WTC11 (cell line): ENCODE results near the gene CCNJ. TPM values are rescaled to one million over a fixed set of nuclear protein-coding genes. Genes with fewer than 3 reads are reported as not detected.

Source experiments
- ATAC-seq: fragments of 200-7000 bp; cut with Tn5 transposase; 2 replicates; pipeline ENCODE4 v1.10.0; 2021; ENCODE audit warnings: mild to moderate bottlenecking, moderate library complexity
- CTCF ChIA-PET: fragments of 300-600 bp; sonication (Branson Sonifier 250); formaldehyde crosslinking; loops from one replicate; lab custom pipeline; 2021; ENCODE audit warnings: antibody characterized with exemption; lab: Charles Lee
- POLR2A ChIA-PET: fragments of 350-600 bp; sonication (Branson Sonifier 250); formaldehyde crosslinking; loops from one replicate; lab custom pipeline; 2021; ENCODE audit warnings: antibody characterized with exemption; lab: Charles Lee
- DNase-seq: peaks from one replicate; pipeline ENCODE4 v3.0.0; 2021; ENCODE audit warnings: low spot score
- H3K27ac Mint-ChIP-seq: 2 replicates; pipeline ENCODE4 v1.8.0; 2021; ENCODE audit warnings: mixed read lengths
- H3K27me3 Mint-ChIP-seq: 2 replicates; pipeline ENCODE4 v1.8.0; 2021; ENCODE audit warnings: low read depth, mild to moderate bottlenecking, moderate library complexity, mixed read lengths
- H3K36me3 Mint-ChIP-seq: 2 replicates; pipeline ENCODE4 v1.8.0; 2021; ENCODE audit warnings: mixed read lengths
- H3K4me1 Mint-ChIP-seq: 2 replicates; pipeline ENCODE4 v1.8.0; 2022; ENCODE audit warnings: mixed read lengths
- H3K4me3 Mint-ChIP-seq: 2 replicates; pipeline ENCODE4 v1.8.0; 2021; ENCODE audit warnings: mild to moderate bottlenecking, moderate library complexity, mixed read lengths
- H3K9me3 Mint-ChIP-seq: 2 replicates; pipeline ENCODE4 v1.8.0; 2021; ENCODE audit warnings: mixed read lengths
- ATF1 ChIP-seq: sonication (generic); formaldehyde crosslinking; IDR thresholded peaks from 2 replicates; pipeline ENCODE4 v1.8.1; 2023; ENCODE audit warnings: mild to moderate bottlenecking, moderate library complexity, missing genetic modification reagents
- ELF4 ChIP-seq: sonication (generic); formaldehyde crosslinking; IDR thresholded peaks from 2 replicates; pipeline ENCODE4 v1.8.1; 2022; ENCODE audit warnings: low read depth, mild to moderate bottlenecking, moderate library complexity, missing genetic modification reagents
- FOXP1 ChIP-seq: sonication (generic); formaldehyde crosslinking; IDR thresholded peaks from 2 replicates; pipeline ENCODE4 v1.8.0; 2022; ENCODE audit warnings: missing genetic modification reagents, mild to moderate bottlenecking, moderate library complexity, borderline replicate concordance
- RELA ChIP-seq: sonication (generic); formaldehyde crosslinking; IDR thresholded peaks from 2 replicates; pipeline ENCODE4 v1.8.1; 2022; ENCODE audit warnings: missing genetic modification reagents, mild to moderate bottlenecking, borderline replicate concordance
- TEAD1 ChIP-seq: sonication (generic); formaldehyde crosslinking; IDR thresholded peaks from 2 replicates; pipeline ENCODE4 v1.8.0; 2022; ENCODE audit warnings: mild to moderate bottlenecking, missing genetic modification reagents
- ZNF121 ChIP-seq: sonication (generic); formaldehyde crosslinking; IDR thresholded peaks from 2 replicates; pipeline ENCODE4 v1.8.0; 2023; ENCODE audit warnings: missing genetic modification reagents
- total RNA-seq: library from RNA; stranded (reverse); gene quantifications from 3 replicates; pipeline ENCODE4 v1.2.3, GENCODE V29; 2021
- TF ChIP-seq, protein P1 (sequence below): sonication (generic); formaldehyde crosslinking; IDR thresholded peaks from 2 replicates; pipeline ENCODE4 v1.8.1; 2023; ENCODE audit warnings: mild to moderate bottlenecking, moderate library complexity, missing genetic modification reagents
- TF ChIP-seq, protein P2 (sequence below): sonication (generic); formaldehyde crosslinking; IDR thresholded peaks from 2 replicates; pipeline ENCODE4 v1.8.1; 2022; ENCODE audit warnings: low read depth, mild to moderate bottlenecking, moderate library complexity, missing genetic modification reagents, borderline replicate concordance
- TF ChIP-seq, protein P3 (sequence below): fragments of 250-450 bp; sonication (Bioruptor Pico); IDR thresholded peaks from 2 replicates; pipeline ENCODE4 v1.9.0; 2021; ENCODE audit warnings: mild to moderate bottlenecking, borderline replicate concordance
- TF ChIP-seq, protein P4 (sequence below): sonication (generic); formaldehyde crosslinking; IDR thresholded peaks from 2 replicates; pipeline ENCODE4 v1.8.1; 2023; ENCODE audit warnings: mild to moderate bottlenecking, missing genetic modification reagents, moderate library complexity
- TF ChIP-seq, protein P5 (sequence below): fragments of 250-450 bp; sonication (Bioruptor Pico); IDR thresholded peaks from 2 replicates; pipeline ENCODE4 v1.9.0; 2021; ENCODE audit warnings: mild to moderate bottlenecking
- TF ChIP-seq, protein P6 (sequence below): sonication (generic); formaldehyde crosslinking; IDR thresholded peaks from 2 replicates; pipeline ENCODE4 v1.8.1; 2022; ENCODE audit warnings: missing genetic modification reagents, borderline replicate concordance
- TF ChIP-seq, protein P7 (sequence below): sonication (generic); formaldehyde crosslinking; IDR thresholded peaks from 2 replicates; pipeline ENCODE4 v1.8.1; 2023; ENCODE audit warnings: mild to moderate bottlenecking, missing genetic modification reagents, borderline replicate concordance

The CCNJ gene
- total RNA-seq, 1 experiment from 2014 or later: 25.7 TPM

DNA sequence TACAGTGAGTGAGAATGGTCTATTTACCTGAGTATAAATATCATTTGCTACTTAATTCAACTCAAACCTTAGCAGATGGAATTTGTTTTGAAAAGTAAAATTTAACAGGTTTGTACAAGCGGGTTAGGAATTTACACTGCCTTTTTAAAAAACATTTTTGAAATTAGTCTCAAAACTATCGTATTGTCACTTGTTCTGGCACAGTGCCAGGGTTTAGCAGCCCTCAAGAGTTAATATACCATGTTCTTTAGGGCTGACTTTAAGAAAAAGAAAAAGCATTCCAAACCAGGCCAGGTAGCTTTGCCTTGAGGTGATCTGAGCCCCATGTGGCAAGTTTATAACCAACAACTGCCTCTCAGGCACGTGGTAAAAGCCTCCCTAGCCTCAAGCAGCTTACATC is 17.8 kb downstream of the CCNJ start (continued):
- TF ChIP-seq, protein P1, sequence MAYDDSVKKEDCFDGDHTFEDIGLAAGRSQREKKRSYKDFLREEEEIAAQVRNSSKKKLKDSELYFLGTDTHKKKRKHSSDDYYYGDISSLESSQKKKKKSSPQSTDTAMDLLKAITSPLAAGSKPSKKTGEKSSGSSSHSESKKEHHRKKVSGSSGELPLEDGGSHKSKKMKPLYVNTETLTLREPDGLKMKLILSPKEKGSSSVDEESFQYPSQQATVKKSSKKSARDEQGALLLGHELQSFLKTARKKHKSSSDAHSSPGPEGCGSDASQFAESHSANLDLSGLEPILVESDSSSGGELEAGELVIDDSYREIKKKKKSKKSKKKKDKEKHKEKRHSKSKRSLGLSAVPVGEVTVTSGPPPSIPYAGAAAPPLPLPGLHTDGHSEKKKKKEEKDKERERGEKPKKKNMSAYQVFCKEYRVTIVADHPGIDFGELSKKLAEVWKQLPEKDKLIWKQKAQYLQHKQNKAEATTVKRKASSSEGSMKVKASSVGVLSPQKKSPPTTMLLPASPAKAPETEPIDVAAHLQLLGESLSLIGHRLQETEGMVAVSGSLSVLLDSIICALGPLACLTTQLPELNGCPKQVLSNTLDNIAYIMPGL: no peak
- no peak for TF ChIP-seq FOXP1 (CRISPR knock-in tag)
- TF ChIP-seq, protein P2, sequence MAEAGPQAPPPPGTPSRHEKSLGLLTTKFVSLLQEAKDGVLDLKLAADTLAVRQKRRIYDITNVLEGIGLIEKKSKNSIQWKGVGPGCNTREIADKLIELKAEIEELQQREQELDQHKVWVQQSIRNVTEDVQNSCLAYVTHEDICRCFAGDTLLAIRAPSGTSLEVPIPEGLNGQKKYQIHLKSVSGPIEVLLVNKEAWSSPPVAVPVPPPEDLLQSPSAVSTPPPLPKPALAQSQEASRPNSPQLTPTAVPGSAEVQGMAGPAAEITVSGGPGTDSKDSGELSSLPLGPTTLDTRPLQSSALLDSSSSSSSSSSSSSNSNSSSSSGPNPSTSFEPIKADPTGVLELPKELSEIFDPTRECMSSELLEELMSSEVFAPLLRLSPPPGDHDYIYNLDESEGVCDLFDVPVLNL (CRISPR knock-in tag): no peak
- TF ChIP-seq, protein P3, sequence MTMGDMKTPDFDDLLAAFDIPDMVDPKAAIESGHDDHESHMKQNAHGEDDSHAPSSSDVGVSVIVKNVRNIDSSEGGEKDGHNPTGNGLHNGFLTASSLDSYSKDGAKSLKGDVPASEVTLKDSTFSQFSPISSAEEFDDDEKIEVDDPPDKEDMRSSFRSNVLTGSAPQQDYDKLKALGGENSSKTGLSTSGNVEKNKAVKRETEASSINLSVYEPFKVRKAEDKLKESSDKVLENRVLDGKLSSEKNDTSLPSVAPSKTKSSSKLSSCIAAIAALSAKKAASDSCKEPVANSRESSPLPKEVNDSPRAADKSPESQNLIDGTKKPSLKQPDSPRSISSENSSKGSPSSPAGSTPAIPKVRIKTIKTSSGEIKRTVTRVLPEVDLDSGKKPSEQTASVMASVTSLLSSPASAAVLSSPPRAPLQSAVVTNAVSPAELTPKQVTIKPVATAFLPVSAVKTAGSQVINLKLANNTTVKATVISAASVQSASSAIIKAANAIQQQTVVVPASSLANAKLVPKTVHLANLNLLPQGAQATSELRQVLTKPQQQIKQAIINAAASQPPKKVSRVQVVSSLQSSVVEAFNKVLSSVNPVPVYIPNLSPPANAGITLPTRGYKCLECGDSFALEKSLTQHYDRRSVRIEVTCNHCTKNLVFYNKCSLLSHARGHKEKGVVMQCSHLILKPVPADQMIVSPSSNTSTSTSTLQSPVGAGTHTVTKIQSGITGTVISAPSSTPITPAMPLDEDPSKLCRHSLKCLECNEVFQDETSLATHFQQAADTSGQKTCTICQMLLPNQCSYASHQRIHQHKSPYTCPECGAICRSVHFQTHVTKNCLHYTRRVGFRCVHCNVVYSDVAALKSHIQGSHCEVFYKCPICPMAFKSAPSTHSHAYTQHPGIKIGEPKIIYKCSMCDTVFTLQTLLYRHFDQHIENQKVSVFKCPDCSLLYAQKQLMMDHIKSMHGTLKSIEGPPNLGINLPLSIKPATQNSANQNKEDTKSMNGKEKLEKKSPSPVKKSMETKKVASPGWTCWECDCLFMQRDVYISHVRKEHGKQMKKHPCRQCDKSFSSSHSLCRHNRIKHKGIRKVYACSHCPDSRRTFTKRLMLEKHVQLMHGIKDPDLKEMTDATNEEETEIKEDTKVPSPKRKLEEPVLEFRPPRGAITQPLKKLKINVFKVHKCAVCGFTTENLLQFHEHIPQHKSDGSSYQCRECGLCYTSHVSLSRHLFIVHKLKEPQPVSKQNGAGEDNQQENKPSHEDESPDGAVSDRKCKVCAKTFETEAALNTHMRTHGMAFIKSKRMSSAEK (CRISPR knock-in tag): no peak
- TF ChIP-seq, protein P4, sequence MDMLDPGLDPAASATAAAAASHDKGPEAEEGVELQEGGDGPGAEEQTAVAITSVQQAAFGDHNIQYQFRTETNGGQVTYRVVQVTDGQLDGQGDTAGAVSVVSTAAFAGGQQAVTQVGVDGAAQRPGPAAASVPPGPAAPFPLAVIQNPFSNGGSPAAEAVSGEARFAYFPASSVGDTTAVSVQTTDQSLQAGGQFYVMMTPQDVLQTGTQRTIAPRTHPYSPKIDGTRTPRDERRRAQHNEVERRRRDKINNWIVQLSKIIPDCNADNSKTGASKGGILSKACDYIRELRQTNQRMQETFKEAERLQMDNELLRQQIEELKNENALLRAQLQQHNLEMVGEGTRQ (CRISPR knock-in tag): no peak

DNA sequence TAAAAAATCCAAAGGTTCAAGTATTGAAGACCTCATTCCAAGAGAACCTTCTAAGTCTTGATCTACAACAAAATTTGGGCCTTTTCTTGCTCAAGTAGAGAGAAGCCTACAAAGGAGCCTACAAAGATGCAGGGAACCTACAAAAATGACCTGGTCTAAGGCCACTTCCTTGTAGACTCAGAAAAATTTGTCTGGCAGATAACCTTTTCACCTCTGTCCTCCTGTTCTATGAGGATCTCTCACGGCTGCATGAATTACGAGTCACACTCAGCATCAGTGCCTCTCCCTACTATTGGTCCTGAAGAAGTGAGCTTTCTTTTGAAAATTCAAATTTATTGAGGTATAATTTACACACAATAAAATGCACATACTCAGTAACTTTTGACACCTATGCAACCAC is 29.3 kb downstream of the CCNJ start:
- Mint-ChIP-seq H3K4me3 (no peak overlapping the region), H3K9me3 (no peaks in the 10 kb centered on the region), H3K27ac (no peak overlapping the region), H3K27me3 (no peaks in the 10 kb centered on the region; the same call in 1 of the 2 replicates), H3K36me3 (no peaks in the 10 kb centered on the region), H3K4me1 (peaks cover 25% of the 10 kb centered on the region)
- ATAC-seq (no peak), DNase-seq (no peak)
- no peak for TF ChIP-seq RELA (CRISPR knock-in tag)
- TF ChIP-seq, protein P5, sequence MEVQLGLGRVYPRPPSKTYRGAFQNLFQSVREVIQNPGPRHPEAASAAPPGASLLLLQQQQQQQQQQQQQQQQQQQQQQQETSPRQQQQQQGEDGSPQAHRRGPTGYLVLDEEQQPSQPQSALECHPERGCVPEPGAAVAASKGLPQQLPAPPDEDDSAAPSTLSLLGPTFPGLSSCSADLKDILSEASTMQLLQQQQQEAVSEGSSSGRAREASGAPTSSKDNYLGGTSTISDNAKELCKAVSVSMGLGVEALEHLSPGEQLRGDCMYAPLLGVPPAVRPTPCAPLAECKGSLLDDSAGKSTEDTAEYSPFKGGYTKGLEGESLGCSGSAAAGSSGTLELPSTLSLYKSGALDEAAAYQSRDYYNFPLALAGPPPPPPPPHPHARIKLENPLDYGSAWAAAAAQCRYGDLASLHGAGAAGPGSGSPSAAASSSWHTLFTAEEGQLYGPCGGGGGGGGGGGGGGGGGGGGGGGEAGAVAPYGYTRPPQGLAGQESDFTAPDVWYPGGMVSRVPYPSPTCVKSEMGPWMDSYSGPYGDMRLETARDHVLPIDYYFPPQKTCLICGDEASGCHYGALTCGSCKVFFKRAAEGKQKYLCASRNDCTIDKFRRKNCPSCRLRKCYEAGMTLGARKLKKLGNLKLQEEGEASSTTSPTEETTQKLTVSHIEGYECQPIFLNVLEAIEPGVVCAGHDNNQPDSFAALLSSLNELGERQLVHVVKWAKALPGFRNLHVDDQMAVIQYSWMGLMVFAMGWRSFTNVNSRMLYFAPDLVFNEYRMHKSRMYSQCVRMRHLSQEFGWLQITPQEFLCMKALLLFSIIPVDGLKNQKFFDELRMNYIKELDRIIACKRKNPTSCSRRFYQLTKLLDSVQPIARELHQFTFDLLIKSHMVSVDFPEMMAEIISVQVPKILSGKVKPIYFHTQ (CRISPR knock-in tag): no peak
- TF ChIP-seq, protein P6, sequence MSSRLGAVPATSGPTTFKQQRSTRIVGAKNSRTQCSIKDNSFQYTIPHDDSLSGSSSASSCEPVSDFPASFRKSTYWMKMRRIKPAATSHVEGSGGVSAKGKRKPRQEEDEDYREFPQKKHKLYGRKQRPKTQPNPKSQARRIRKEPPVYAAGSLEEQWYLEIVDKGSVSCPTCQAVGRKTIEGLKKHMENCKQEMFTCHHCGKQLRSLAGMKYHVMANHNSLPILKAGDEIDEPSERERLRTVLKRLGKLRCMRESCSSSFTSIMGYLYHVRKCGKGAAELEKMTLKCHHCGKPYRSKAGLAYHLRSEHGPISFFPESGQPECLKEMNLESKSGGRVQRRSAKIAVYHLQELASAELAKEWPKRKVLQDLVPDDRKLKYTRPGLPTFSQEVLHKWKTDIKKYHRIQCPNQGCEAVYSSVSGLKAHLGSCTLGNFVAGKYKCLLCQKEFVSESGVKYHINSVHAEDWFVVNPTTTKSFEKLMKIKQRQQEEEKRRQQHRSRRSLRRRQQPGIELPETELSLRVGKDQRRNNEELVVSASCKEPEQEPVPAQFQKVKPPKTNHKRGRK (CRISPR knock-in tag): no peak
- TF ChIP-seq ELF4 (CRISPR knock-in tag): no peak
- TF ChIP-seq ZNF121 (CRISPR knock-in tag): no peak
- TF ChIP-seq TEAD1 (CRISPR knock-in tag): no peak
- TF ChIP-seq ATF1 (CRISPR knock-in tag): no peak
- TF ChIP-seq, protein P7, sequence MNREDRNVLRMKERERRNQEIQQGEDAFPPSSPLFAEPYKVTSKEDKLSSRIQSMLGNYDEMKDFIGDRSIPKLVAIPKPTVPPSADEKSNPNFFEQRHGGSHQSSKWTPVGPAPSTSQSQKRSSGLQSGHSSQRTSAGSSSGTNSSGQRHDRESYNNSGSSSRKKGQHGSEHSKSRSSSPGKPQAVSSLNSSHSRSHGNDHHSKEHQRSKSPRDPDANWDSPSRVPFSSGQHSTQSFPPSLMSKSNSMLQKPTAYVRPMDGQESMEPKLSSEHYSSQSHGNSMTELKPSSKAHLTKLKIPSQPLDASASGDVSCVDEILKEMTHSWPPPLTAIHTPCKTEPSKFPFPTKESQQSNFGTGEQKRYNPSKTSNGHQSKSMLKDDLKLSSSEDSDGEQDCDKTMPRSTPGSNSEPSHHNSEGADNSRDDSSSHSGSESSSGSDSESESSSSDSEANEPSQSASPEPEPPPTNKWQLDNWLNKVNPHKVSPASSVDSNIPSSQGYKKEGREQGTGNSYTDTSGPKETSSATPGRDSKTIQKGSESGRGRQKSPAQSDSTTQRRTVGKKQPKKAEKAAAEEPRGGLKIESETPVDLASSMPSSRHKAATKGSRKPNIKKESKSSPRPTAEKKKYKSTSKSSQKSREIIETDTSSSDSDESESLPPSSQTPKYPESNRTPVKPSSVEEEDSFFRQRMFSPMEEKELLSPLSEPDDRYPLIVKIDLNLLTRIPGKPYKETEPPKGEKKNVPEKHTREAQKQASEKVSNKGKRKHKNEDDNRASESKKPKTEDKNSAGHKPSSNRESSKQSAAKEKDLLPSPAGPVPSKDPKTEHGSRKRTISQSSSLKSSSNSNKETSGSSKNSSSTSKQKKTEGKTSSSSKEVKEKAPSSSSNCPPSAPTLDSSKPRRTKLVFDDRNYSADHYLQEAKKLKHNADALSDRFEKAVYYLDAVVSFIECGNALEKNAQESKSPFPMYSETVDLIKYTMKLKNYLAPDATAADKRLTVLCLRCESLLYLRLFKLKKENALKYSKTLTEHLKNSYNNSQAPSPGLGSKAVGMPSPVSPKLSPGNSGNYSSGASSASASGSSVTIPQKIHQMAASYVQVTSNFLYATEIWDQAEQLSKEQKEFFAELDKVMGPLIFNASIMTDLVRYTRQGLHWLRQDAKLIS: no peak
- CTCF ChIA-PET: no interaction called here
- POLR2A ChIA-PET: no interaction called here
